ENCODE data around the gene TOMM5.
"Not testable (repeated sequence)": the region's sequence is repeated elsewhere in the genome, so short reads cannot be mapped to it uniquely, and the experiment has no call there.

TOMM5 gene

DNA sequence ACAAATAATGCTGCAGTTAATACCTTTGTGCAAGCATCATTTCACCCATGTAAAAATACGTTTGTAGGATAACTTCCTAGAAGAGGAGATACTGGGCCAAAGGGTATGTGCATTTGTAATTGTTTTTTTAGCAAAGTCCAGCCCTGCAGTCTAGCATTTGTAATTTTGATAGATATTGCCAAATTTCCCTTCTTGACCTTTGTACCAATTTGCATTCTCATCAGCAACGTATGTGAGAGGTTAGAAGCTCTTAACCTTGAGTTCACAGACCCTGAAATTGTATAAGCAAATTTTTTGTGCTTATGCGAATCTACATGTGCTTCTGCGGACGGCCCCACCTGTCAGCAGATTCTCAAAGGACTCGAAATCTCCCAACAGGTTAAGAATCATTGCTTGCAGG, 18.6 kb upstream of the TOMM5 start:
- no peak for DNase-seq

DNA sequence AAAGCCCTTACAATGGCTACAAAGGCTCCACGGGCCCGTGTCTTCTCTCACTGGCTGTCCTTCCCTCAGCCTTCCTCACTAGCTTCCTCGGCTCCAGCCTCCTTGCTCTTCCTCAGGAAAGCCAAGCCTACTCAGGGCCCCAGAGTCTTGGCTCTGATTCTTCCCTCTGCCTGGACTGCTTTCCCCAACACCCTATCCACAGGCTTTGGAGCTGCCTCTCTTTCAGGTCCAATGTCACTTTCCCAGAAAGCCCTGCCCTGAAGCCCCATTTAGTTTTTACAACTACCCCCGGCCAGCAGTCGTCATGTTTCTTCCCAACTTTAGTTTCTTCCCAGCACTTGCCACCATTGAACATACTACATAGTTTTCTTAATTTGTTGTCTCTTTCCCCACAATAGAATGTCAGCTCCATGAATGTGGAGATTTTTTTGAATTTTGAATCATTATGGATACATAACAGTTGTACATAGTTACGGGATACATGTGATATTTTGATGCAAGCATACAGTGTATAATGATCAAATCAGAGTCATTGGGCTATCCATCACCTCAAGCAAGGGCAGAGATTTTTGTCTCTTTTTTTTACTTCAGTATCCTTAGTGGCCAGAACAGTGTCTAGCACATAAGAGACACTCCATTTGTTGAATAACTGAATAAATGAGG, 17.5 kb upstream of the TOMM5 start:
- DNase-seq, result no peak

DNA sequence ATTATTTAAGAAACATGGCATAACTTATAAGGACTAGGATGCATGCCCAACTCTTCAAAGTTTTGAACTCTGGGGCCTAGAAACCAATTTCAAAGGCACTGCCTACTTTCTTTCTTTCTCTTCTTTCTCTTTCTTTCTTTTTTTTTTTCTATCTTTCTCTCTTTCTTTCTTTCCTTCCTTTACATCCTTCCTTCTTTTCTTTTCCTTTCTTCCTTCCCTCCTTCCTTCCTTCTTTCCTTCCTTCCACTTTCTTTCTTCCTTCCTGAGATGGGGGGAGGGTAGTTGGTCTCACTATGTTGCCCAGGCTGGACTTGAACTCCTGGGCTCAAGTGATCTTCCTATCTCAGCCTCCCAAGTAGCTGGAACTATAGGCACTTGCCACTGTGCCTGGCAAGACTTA, 15.9 kb upstream of the TOMM5 start:
- DNase-seq, result no peak

DNA sequence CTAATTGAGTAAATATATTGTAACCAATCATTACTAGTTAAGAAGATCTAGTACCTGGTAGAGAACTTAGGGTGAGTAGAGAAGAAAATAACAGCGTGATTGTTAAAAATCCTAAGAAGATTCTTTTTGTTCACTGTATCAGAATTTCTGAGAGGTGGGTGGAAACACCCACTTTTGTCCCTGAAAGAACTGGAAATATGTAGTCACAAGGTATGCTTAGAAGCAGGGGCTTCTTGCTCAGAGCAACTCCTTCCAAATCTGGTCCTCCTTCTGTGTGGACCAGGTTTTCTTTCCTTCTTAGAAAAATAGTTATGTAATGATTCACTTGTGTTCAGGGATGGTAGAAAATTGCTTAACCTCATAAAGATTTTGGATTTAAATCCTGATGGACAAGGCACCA, 11.9 kb upstream of the TOMM5 start:
- DNase-seq, result no peak

DNA sequence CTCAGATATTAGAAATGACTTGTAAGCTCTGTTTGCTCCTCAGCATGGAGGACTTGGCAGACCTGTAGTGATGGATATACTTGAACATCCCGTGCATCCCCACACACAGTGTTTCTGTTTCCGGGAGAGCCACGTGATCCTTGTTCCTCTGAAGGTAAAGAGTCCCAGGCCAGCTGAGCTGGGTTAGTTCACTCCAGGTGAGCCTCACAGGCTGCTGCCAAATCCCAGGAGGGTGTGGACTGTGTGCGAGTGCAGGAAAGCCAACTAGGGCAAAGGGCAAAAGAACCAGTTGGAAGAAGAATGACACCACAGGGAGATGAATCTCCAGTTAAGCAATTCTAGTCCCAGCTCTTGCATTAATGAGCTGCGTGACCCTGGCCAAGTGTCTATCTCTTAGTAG, 10.4 kb upstream of the TOMM5 start:
- DNase-seq, result no peak

DNA sequence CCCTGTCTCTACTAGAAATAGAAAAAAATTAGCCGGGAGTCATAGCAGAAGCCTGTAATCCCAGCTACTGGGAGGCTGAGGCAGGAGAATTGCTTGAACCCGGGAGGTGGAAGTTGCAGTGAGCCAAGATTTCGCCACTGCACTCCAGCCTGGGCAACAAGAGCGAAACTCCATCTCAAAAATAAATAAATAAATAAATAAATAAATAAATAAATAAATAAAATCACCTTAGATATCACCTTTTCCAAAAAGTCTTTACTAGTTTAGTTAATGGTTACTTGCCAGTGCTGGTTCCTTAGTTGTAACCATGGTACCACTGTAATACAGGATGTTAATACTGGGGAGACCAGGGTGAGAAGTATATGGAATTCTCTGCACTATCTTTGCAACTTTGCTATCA, 9.7 kb upstream of the TOMM5 start:
- DNase-seq, result not testable (repeated sequence)

DNA sequence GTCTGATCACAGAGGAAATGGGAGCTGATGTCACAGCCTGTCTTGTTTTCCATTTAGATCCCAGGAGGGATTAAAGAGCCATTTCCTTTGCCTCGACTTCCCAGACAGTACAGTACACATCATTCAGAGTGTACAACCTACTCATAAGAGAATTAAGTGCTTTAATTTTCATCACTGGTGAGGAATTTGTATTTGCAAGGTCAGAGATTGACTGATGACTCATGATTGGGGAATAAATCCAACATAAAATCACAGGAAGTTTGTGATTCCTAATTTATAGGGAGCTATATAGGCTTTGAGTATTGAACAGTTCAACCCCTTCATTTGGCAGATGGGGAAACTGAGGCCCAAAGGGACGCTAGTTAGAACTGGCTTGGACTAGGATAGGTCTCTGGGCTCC, 4.1 kb upstream of the TOMM5 start:
- DNase-seq, result no peak

DNA sequence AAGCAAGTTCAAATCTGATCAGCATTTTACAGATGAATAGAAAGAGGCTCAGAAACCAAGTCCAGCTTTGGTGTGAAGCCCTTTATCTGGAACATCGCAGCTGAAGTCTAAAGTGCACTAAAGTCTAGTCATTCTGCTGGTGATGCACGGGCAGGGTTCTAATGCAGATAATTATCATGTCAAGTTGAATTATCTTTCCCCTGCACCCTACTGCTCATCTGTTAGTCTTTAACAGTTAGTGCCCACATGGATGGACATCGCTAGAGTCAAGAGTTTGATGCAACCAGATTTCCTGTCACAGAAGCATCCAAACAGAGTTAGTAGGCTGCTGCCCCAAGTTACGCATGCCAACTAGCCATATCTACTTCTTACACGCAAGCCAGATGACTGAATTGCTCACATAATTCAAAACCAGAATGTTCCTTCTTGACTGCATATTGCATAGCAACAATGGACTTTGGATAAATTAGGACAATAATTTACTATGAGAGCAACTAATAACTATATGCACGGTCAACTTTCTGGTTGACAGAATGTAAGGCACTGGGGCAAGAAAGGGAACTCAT, 1.6 kb upstream of the TOMM5 start:
- DNase-seq, result no peak

DNA sequence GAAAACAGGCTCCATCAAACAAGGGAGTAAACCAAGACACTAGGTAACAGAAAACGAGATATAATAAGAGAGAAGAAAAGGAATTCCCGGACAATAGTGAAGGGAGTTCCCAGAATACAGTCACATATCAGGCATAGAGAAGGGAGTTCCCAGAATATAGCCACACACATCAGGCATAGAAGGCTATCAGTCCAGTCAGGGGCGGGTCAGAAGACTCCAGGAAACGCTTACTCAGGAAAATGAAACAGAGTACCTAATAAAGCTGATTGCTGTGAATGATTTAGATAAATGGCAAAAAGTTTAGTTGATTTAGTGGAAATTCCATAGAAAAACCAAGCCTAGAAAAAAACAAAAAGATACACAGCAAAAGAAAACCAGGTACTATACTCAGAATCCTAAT, 4.9 kb downstream of the TOMM5 start:
- no peak for DNase-seq

DNA sequence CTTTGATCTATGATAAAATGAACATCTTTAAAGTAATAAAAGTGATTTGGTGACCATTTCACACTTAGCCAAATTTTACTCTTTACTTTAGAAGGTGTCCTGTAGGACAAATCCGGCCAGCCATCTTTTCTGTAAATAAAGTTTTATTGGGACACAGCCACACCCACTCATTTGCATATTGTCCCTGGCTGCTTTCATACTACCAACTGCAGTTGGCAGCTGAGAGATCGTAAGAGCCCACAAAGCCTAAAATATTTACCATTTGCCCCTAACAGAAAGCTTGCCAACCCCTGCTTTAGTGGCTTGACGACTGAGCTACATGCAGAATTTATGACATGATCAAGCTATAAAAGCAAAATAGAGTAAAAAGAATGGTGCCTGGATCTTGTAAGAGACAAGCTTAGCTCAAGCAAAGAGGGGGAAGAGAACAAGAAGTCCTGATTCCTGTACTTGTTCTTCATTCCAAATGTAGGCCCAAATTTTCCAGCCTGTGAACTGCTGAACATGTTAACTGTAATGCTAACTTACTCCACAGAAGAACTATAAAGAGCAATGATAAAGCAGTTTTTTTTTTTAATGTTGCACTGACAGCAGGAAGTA, 8.8 kb downstream of the TOMM5 start:
- no peak for DNase-seq

DNA sequence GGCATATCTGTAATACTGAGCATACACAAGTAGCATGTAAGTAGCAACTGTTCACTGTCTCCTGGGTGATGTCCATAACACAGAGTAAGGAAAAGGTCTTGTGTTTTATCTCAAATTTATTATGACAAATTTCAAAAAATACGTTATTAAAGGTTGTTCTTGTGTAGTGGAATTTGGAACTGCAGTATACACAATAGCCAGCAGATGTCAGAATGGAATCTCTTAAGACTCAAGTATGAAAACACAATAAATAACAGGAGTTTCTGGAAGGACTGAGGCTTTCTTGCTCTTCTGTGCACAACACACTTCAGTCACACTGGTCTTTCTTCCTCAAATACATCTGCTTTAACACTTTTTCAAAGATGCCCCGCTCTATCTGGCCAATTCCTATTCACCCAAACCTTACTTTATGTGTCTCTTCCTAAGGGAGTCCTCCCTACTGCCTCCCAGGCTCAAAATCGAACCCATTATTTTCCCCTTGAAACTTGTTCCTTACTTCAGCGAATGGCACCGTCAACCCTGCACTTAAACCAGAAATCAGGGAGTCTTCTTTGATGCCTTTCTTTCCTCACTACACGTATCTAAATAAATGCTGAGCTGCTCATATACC, 9.7 kb downstream of the TOMM5 start:
- no peak for DNase-seq

DNA sequence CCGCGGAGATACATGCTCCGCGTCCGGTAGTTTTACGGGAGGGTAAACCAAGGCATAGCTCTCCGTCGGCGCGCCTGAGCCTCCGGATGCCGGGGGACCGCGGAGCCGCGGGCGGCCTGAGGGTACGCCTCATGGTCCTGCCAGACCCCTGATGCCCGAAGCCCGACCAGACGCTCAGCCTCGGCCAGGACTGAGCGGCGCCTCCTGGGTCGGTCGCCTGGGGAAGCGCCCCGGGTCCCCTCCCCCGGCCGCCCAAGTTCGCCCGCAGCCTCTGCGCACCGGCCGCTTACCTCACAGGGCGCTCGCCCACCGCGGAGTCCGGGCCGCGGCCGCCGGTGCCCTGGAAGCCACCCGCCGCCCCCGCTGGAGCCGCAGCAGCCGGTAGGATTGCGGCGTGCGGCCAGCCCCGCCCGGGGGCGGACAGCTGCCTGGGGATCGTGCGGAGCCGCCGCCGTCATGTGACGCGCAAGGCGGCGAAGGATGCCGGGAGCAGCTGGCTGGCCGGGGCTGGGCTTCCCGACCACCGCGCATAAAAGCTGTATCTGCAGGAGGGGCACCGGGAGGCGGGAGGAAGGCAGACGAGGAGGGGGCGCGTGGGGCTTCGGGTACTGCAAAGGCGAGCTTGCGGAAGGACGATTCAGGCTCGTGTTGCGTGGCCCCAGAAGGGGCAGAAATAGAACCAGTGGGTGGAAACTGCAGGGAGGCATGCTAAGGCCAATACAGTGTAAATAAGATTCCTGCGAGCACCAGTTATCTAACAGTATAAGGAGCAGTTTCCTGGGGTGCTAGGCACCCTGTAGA, 16.3 kb downstream of the TOMM5 start, which contains the start of gene FBXO10:
FBXO10 (minus strand) TSS at position 460 of the 801 bp plus-strand sequence. CDS start 34,612 bp downstream, outside the sequence.
- no peak for DNase-seq

DNA sequence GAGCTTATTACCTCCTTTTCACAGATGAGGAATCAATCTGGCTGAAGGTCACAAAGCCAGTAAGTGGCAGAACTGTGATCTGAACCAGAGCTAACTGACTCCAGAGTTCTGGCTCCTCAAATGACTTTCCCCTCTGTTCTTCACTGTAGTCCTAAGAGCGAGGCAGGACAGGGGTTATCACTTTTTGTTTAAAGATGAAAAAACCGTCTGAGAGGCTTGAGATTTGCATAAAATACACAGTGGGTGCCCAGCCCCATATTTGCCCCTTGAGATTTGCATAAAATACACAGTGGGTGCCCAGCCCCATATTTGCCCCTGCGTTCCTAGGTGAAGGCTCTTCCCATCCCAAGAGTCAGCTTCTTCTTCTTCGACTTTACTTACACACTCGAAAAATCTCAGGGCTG, 16.9 kb downstream of the TOMM5 start:
- DNase-seq, result no peak

DNA sequence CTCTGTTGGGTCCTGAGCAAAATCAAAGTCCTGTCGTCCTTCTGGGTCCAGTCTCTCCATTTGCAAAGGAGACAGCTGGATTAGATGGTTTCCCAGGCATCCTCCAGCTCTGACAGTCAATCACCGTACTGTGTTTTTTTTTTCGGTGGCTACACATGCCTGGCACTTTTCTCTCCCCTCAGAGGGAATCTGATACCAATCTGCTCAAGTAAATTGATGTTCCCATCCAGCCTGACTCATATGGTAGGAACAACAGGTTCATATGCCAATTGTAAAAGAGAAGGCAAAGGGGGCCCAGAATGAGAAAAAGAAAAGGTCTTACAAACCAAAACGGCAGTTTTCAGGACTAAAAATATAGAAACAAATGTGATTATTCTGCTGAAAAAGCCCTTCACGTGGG, 17.4 kb downstream of the TOMM5 start:
- DNase-seq, result no peak

DNA sequence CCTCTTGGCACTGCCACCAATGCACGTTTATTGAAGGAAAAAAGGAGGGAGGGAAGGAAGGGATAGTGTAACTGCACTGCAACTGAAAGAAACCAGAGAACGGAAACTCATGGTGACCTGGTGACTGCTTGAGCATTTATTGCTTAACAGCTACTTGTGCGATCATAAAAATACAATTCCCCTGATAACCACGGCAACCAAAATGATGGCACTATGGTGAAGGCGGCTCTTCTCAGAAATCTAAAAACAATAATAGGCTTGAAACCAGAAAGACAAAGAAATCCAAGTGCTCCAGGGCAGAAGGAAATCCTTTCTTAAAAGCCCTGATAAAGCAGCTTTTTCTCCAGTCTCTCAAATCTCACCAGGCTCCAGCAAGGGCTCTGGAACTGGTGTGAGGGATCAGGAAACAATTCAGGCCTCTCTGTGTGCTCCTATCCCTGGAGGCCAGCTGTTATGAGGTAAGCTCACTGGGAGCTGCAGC, 18.1 kb downstream of the TOMM5 start:
- no peak for DNase-seq

DNA sequence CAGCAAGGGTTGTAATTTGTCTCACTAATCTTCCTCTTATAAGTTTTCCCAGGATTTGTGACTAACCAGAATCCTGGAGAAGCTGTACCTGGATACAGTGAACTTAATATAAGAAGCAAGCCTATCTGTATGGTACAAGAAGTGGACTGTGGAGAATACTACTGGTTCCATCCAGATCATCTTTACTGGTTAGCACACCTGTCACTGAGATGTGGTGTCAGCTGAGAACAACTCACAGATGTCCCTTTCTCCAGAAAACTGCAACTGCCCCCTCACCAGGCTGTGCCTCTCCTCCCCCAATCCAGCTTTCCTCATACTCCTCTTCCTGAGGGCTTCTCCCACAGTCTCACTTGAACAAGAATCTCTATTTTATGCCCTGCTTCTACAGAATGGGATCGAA, 21.1 kb downstream of the TOMM5 start:
- no peak for DNase-seq

DNA sequence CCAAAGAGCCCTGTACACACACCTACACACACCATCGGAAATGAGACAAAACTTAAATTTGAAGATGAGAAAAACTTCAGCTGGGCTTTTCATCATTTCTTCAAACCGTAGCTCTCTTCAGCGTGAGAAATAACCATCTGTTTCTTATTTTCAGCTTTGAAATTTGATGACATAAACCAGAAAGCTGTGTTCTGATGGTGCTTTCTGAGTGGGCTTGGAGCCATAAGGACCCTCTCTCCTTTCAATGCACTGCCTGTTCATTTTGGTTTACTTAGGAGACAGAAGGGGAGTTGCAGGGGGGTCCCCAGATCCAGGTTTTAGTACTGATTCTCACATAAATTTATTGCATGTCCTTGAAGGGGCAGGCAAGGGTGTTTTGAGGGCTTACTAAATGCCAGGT, 25.7 kb downstream of the TOMM5 start:
- no peak for DNase-seq

DNA sequence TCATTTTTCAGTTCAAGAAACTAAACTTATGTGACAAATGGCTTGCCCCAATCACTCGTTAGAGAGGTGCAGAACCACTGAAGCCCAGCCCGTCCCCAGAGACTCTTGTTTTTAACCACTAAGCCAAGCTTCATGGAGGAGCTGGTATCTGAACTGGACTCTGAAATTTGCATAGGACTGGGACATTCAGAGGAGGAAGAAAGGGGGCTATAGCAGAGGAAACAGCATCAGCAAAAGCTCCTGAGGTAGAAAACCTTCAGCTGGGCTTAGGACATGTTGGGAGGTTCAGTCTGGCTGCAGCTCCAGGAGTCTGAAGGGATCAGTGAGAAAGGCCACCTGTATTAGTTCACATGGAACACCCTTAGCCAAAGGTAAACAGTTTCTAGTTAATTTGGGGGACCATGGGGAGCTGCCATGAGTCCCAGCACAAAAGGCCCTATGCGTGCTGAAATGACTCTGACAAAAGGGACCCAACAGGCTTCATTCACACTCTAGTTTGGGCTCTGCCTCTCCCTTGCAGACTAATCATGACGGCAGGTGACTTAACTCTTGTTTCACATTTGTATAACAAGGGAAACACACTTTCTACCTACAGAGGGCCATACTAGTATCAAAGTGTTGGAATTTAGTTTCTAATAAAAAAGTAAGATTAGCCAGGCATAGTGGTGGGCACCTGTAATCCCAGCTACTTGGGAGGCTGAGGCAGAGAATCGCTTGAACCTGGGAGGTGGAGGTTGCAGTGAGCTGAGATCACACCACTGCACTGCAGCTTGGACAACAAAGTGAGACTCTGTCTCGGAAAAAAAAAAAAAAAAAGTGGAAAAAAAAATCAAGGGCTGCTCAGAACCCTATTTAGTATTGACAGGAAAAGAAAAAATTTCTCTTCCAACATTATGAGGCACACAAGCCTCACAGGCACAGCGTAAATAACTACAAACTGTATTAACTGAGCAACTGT, 26.5 kb downstream of the TOMM5 start:
- DNase-seq, result no peak

DNA sequence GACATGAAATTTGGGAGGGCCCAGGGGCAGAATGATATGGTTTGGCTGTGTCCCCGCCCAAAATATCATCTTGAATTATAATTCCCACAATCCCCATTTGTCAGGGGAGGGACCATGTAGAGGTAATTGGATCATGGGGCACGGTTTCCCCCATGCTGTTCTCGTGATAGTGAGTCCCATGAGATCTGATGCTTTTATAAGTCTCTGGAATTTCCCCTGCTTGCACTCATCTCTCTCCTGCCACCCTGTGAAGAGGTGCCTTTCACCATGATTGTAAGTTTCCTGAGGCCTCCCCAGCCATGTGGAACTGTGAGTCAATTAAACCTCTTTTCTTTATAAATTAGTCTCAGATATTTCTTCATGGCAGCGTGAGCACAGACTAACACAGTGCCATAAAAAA, 27.5 kb downstream of the TOMM5 start:
- DNase-seq, result no peak

DNA sequence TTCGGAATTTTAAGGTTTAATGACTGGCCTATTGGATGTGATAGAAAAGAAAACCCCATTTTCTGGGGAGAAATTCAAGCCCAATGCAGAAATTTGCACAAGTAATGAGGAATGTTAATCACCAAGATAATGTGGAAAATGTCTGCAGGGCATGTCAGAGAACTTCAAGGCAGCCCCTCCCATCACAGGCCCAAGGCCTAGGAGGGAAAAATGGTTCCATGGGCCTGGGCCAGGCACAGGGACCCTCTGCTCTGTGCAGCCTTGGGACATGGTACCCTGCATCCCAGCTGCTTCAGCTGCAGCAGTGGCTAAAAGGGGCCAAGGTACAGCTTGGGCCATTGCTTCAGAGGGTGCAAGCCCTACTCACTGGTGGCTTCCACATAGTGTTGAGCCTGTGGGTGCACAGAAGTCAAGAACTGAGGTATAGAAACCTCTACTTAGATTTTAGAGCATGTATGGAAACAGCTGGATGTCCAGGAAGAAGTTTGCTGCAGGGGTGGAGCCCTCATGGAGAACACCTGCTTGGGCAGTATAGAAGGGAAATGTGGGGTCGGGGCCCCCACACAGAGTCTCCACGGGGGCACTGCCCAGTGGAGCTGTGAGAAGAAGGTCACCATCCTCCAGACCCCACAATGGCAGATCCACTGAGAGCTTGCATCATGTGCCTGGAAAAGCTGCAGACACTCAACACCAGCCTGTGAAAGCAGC, 28.4 kb downstream of the TOMM5 start:
- no peak for DNase-seq

DNA sequence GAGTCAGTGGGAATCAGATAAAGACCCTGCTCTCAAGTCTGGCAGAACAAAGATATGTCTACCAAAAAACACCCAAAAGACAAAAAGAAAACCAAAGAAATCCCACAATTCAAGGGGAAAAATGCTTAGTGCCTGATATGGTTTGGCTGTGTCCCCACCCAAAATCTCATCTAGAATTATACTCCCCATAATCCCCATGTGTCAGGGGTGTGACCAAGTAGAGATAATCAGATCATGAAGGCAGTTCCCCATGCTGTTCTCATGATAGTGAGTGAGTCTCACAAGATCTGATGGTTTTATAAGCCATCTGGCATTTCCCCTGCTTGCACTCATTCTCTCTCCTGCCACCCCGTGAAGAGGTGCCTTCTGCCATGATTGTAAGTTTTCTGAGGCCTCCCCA, 29.6 kb downstream of the TOMM5 start:
- DNase-seq, result no peak
